ENCODE measurements around the gene SPINT1.

The SPINT1 gene

GRCh38 chr15:40829115-40829514 lies 14.7 kb upstream of the SPINT1 start:
- DNase-seq = no peak

- DNase-seq = no peak
Observed at GRCh38 chr15:40830884-40831283, 13.0 kb upstream of the SPINT1 start.

- no peak for DNase-seq
Observed at GRCh38 chr15:40831861-40832260, 12.0 kb upstream of the SPINT1 start.

GRCh38 chr15:40832903-40833302 lies 10.9 kb upstream of the SPINT1 start:
- DNase-seq = no peak

GRCh38 chr15:40836020-40836419 lies 7.8 kb upstream of the SPINT1 start:
- DNase-seq = no peak

- DNase-seq = no peak
Observed at GRCh38 chr15:40838756-40839155, 5.1 kb upstream of the SPINT1 start.

GRCh38 chr15:40841741-40842140 lies 2.1 kb upstream of the SPINT1 start:
- no peak for DNase-seq

GRCh38 chr15:40843261-40843884 lies 475 bp upstream of the SPINT1 start:
- DNase-seq = no peak

GRCh38 chr15:40844696-40845030 lies 815 bp downstream of the SPINT1 start:
- DNase-seq = peak; percentile 40 to 50

- no peak for DNase-seq
Observed at GRCh38 chr15:40845036-40845435, 1.2 kb downstream of the SPINT1 start.

- DNase-seq = no peak
Observed at GRCh38 chr15:40845511-40846284, 1.9 kb downstream of the SPINT1 start.

- DNase-seq = no peak
Observed at GRCh38 chr15:40846841-40847222, 3.0 kb downstream of the SPINT1 start.

GRCh38 chr15:40847223-40847961 lies 3.5 kb downstream of the SPINT1 start:
- DNase-seq = no peak

GRCh38 chr15:40850576-40851112 lies 6.8 kb downstream of the SPINT1 start:
- no peak for DNase-seq

GRCh38 chr15:40852529-40852928 lies 8.7 kb downstream of the SPINT1 start:
- no peak for DNase-seq

- DNase-seq = no peak
Observed at GRCh38 chr15:40853241-40853890, 9.5 kb downstream of the SPINT1 start.

- no peak for DNase-seq
Observed at GRCh38 chr15:40854161-40854560, 10.3 kb downstream of the SPINT1 start.

GRCh38 chr15:40855706-40856234 lies 11.9 kb downstream of the SPINT1 start:
- DNase-seq = no peak

GRCh38 chr15:40856746-40857145 lies 12.9 kb downstream of the SPINT1 start:
- no peak for DNase-seq

GRCh38 chr15:40857601-40858341 lies 13.9 kb downstream of the SPINT1 start:
- peak; percentile 85 to 88 for DNase-seq

- DNase-seq = no peak
Observed at GRCh38 chr15:40858706-40859105, 14.9 kb downstream of the SPINT1 start.

- peak; percentile 91 to 94 for DNase-seq
Observed at GRCh38 chr15:40859206-40859851, 15.5 kb downstream of the SPINT1 start.
